ENCODE data around the gene CSMD2.

CSMD2 gene

GRCh38 chr1:33654267-33654834, 510.7 kb downstream of the CSMD2 start:
- TF ChIP-seq CTCF (IDR thresholded peaks at IDR 0.05; ENCODE audit: control insufficient read depth, extremely low read depth, insufficient read depth), result peak; percentile 74
- H3K4me3 ChIP-seq (ENCODE audit: low read depth, low read length), result no peak overlapping the region
- DNase-seq (ENCODE audit: low read depth), result no peak

GRCh38 chr1:33653226-33653625, 511.8 kb downstream of the CSMD2 start:
- TF ChIP-seq CTCF (IDR thresholded peaks at IDR 0.05; ENCODE audit: control insufficient read depth, extremely low read depth, insufficient read depth), result no peak
- no peak overlapping the region for H3K4me3 ChIP-seq (ENCODE audit: low read depth, low read length)
- no peak for DNase-seq (ENCODE audit: low read depth)

- no peak for TF ChIP-seq CTCF (IDR thresholded peaks at IDR 0.05; ENCODE audit: control insufficient read depth, extremely low read depth, insufficient read depth)
These were observed 514.3 kb downstream of the CSMD2 start for GRCh38 chr1:33650708-33651107.

GRCh38 chr1:33649759-33650158, 515.3 kb downstream of the CSMD2 start:
- DNase-seq (ENCODE audit: low read depth), result no peak
- no peak for TF ChIP-seq CTCF (IDR thresholded peaks at IDR 0.05; ENCODE audit: control insufficient read depth, extremely low read depth, insufficient read depth)
- H3K4me3 ChIP-seq (ENCODE audit: low read depth, low read length), result no peak overlapping the region

More at GRCh38 chr1:33650708-33651107, 514.3 kb downstream of the CSMD2 start:
- DNase-seq (ENCODE audit: low read depth), result no peak
- no peak overlapping the region for H3K4me3 ChIP-seq (ENCODE audit: low read depth, low read length)

- no peak overlapping the region for H3K4me3 ChIP-seq (ENCODE audit: low read depth, low read length)
- no peak for TF ChIP-seq CTCF (IDR thresholded peaks at IDR 0.05; ENCODE audit: control insufficient read depth, extremely low read depth, insufficient read depth)
- peak; percentile 76 for DNase-seq (ENCODE audit: low read depth)
These were observed 521.8 kb downstream of the CSMD2 start for GRCh38 chr1:33643216-33643615.

GRCh38 chr1:33641104-33641830, 523.8 kb downstream of the CSMD2 start:
- no peak for DNase-seq (ENCODE audit: low read depth)
- no peak overlapping the region for H3K4me3 ChIP-seq (ENCODE audit: low read depth, low read length)
- peak; percentile 67 for TF ChIP-seq CTCF (IDR thresholded peaks at IDR 0.05; ENCODE audit: control insufficient read depth, extremely low read depth, insufficient read depth)

Measured in LNCaP clone FGC (cell line).